Kasumi-1 (cell line): ENCODE measurements around the gene TMEM17.

Source experiments
- DNase-seq, 2 experiments: peaks; one replicate each; lab custom pipeline; 2025; lab: John Stamatoyannopoulos, UW

Gene TMEM17

DNA sequence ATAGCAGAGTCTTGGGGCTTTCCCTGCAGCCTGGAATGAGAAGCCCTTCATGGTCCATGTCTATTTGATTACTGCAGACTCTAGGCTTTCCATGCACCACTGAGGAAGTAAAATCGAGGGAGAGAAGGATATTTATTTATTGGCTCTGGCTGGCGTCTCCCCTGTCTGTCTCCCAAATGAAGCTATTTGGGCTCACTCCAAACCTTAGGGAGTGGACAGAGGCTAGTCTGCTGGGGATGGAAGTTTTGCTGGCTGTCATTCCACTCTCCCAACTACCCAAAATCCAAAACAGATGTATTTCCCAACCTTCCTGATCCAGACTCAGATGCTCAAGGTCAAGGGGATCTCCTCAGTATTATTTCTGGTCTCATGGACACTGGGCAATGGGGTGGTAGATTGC lies 33.7 kb downstream of the TMEM17 start:
- no peak for DNase-seq

DNA sequence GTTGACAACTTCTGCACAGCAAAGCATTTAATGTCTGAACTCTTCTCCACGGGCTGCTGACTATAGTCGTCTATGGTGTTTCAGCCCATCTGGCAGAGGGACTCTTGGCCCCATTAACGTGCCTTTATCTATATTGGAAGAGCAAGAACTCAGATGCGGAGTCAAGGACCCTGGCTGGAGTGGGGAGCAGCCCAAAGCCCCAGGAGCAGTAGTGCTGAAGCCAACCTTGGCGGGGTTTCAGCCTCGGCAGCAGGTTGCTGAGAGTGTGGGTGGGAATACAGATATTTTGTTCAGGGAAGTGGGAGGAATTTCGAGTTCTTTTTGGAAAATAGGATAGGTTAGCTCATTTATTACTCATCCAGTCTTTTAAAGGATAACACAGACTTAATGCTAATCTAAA lies 34.2 kb downstream of the TMEM17 start:
- no peak for DNase-seq

GRCh38 chr2:62471404-62471803 lies 34.6 kb downstream of the TMEM17 start:
- DNase-seq = no peak

- DNase-seq = no peak
Measured at GRCh38 chr2:62469548-62469947, 36.4 kb downstream of the TMEM17 start.

DNA sequence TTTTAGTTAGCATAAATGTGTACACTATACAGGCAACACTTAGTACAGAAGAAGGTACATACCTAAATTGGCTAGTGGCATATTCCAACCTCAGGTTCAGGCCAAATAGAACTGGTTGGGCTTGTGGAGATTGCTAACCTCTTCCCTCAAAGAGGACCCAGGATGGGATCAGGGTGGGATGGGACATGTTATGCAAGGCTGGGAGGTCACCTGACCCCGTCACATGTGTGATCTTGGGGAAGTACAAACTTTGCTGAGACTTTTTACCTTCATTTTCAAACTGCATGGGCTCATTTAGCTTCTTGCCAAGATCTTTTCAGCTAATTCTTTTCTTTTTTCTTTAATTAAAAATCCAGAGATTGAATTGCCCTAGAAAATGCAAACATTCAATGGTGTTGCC lies 36.9 kb downstream of the TMEM17 start:
- DNase-seq = no peak

DNA sequence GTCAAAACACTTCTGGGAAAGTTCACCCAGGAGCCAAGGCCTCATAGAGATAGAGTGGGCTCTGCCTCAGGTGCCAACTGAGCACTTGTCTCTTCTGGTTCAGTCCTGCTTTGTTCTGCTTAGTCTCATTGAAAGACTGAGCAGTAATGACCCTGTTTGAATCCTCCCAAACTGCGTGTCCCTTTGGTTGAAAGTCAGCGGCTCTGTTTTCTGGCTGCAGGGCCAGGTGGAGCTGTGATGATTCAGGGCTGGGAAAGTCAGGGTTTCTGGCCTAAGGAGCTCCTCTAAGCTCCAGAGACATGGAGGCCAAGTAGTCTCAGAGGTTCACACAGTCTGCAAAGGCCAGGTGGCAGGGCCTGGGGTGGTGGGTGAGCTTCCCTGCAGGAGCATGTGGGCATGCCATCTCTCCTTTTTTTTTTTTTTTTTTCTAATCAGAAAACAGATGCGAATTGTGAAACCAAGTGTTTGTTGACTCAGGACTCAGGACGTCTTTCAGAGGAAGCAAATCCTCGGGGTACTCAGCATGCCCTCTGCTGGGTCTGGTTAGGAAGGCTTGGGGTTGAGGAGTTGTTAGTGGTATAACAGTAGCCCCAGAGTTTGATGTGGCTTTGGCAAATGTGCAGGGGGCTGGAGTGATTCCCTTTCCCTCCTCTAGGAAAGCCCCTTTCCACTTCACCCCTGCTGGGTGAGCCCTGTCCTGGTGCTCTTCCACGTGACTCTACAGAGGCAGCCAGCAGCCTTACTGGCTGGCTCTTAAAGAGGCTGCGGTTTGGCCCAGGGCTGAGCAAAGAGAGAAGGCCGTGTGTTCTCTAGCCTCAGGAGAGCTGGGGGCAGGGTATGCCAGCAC lies 38.3 kb downstream of the TMEM17 start:
- DNase-seq = no peak

DNA sequence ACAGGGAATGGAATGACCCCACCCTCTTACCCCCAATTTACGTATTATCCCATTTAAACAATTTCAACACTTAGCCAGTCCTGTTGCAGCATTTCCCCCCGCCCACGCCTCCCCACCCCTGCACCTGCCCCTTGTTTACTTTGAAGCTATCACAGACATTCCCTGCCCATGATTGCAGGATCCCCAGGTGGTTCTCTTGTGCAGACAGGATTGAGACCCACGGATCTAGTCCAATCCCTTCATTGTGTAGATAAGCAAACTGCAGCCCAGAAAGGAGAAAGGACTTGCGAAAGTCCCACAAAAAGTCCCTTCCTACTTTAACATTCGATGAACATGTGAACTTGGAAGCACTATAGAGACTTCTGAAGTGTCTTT lies 38.9 kb downstream of the TMEM17 start:
- no peak for DNase-seq

GRCh38 chr2:62466503-62466854 lies 39.5 kb downstream of the TMEM17 start:
- DNase-seq = no peak

GRCh38 chr2:62465741-62466502 lies 40.1 kb downstream of the TMEM17 start:
- DNase-seq = peak in 1 of 2 experiments; percentile 4

DNA sequence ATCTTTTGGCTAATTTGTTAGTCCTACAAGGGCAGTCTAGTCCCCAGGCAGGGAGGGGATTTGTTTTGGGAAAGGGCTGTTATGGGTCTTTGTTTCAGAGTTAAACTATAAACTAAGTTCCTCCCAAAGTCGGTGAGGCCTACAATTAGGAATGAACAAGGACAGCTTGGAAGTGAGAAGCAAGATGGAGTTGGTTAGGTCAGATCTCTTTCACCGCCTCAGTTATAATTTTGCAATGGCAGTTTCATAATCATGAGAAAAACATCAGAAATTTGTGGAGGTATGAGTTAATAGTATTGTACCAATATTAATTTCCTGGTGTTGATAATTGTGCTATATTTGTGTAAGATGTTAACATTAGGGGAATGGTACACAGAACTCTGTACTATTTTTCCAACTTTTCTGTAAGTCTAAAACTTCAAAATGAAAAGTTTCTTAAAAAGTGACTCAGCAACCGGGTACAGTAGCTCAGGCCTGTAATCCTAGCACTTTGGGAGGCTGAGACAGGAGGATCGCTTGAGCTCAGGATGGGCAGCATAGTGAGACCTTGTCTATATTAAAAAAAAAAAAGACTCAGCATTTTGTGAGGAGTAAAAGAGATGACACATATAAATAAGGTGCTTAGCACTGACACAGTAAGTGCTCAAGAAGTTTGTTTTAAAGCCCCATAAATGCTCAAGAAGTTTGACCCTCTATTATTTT lies 40.8 kb downstream of the TMEM17 start:
- no peak for DNase-seq

- DNase-seq = no peak
Measured at GRCh38 chr2:62464221-62465007, 41.6 kb downstream of the TMEM17 start.

DNA sequence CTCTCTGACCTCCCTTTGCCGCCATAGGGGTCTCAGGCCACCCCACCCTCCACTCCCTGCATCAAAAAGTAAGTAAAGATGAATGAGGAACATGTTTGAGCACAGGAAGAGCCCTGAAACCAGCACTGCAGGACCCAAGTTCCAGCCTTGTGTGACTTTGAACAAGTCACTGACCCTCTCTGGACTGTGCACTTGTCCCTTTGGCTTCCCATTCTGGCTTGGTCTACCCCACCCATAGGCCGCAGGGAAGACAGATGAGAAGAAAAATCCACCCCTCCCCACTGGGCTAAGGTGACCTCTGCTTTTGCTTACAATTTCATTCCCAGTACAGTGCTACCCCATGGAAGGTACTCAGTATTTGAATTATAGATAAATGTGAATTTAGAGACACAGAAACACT lies 43.8 kb downstream of the TMEM17 start:
- no peak for DNase-seq

GRCh38 chr2:62461707-62462106 lies 44.3 kb downstream of the TMEM17 start:
- no peak for DNase-seq

DNA sequence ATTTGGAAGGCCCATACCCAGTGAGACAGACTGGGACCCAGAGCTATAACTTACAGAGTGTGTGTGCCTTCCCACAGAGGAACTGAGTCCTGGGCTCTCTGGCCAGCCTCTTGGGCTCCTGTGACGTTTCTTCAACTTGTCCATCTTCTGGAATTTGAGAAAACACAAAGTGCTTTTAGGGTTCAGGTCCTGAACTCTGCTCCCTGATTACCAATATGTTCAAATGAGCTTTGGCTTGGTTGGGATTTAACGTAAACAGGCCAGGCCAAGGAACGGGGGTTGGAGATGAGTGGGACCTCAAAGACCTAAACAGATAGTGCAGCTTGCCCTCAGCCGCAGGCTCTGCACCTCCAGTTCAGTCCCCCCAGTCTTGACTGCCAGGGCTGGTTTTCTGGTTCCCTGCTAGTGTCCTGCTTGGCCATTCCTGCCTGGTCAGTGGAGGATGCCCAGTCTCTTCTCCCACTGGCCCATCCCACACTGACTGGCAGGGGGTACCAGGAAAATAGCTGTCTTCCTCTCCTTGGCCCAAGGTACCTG lies 44.9 kb downstream of the TMEM17 start:
- no peak for DNase-seq

GRCh38 chr2:62460175-62460574 lies 45.8 kb downstream of the TMEM17 start:
- DNase-seq = no peak

DNA sequence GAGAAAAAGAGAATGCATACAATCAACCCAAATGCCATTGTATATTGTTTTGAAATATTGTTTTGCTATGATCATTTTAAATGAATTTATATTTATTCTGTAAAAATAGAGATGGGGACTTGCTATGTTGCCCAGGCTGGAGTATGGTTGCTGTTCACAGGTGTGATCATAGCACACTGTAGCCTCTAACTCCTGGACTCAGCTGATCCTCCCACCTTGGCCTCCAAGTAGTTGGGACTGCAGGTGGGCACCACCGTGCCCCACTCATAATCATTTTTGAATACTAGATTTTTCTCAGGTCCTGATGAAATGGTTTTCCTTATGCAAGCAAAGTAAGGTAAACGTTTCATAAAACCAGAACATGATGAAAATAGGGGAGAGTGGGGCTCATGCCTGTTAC lies 46.3 kb downstream of the TMEM17 start:
- DNase-seq = no peak

- DNase-seq = no peak
Measured at GRCh38 chr2:62459106-62459505, 46.9 kb downstream of the TMEM17 start.

GRCh38 chr2:62458671-62459081 lies 47.3 kb downstream of the TMEM17 start:
- DNase-seq = no peak

DNA sequence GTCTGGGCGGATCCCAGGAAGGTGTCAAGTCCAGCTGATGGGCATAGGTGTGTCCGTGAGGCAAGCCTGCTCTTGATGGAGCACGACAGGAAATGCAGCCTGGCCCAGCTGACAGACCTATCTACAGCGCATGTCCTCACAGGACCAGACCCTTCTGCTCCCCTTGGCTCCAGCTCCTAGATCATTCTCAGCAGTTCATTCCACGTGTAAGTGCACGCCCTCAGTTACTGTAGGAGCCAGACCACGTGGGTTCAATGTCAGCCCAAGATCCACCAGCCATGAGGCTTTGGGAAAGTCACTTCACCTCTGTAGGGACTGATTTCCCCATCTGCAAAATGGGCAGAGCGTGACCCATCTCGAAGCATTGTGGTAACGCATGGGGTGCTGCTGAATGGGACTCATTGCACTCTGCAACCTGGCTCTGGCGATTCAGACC lies 47.8 kb downstream of the TMEM17 start:
- no peak for DNase-seq

- no peak for DNase-seq
Measured at GRCh38 chr2:62457556-62457955, 48.4 kb downstream of the TMEM17 start.

- DNase-seq = peak; percentile 47 to 70
Measured at GRCh38 chr2:62456721-62457539, 49.1 kb downstream of the TMEM17 start.
